ENCODE measurements around the gene C15orf39. TPM values are rescaled to one million over a fixed set of nuclear protein-coding genes. Genes with fewer than 3 reads are reported as not detected.
"Not testable (repeated sequence)": the region's sequence is repeated elsewhere in the genome, so short reads cannot be mapped to it uniquely, and the experiment has no call there.

C15orf39 gene
- polyA plus RNA-seq, 1 donor from 2014 or later: not detected

GRCh38 chr15:75219507-75219929 lies 17.8 kb downstream of the C15orf39 start:
- not testable (repeated sequence) for H3K4me3 ChIP-seq (ENCODE audit: low read length); H3K79me2 ChIP-seq (replicated peaks; ENCODE audit: insufficient read depth, low read length); H3K27ac ChIP-seq (ENCODE audit: low read length); H3K27me3 ChIP-seq (ENCODE audit: insufficient read depth, low read depth, low read length); H3K36me3 ChIP-seq (ENCODE audit: insufficient read depth, low read length); H4K20me1 ChIP-seq (ENCODE audit: insufficient read depth); H3K9ac ChIP-seq (ENCODE audit: low read length); H3K9me2 ChIP-seq (ENCODE audit: insufficient read depth, low read length); H3K4me2 ChIP-seq (ENCODE audit: low read length); H3K9me3 ChIP-seq (ENCODE audit: low read length); H3F3A ChIP-seq (ENCODE audit: insufficient read depth, low read length, poor library complexity, severe bottlenecking); H2AFZ ChIP-seq (ENCODE audit: low read depth, low read length)

GRCh38 chr15:75223688-75224087 lies 22.0 kb downstream of the C15orf39 start:
- Histone ChIP-seq H3K9ac (ENCODE audit: low read length) (no peak overlapping the region), H3K9me2 (ENCODE audit: insufficient read depth, low read length) (no peaks in the 10 kb centered on the region), H3K27ac (ENCODE audit: low read length) (no peak overlapping the region), H3K4me2 (ENCODE audit: low read length) (no peak overlapping the region), H3F3A (ENCODE audit: insufficient read depth, low read length, poor library complexity, severe bottlenecking) (no peaks in the 10 kb centered on the region), H3K79me2 (replicated peaks; ENCODE audit: insufficient read depth, low read length) (no peaks in the 10 kb centered on the region), H2AFZ (ENCODE audit: low read depth, low read length) (no peak overlapping the region), H3K4me3 (ENCODE audit: low read length) (no peak overlapping the region), H3K27me3 (ENCODE audit: insufficient read depth, low read depth, low read length) (no peaks in the 10 kb centered on the region), H4K20me1 (ENCODE audit: insufficient read depth) (no peaks in the 10 kb centered on the region), H3K36me3 (ENCODE audit: insufficient read depth, low read length) (no peaks in the 10 kb centered on the region), H3K9me3 (ENCODE audit: low read length) (no peaks in the 10 kb centered on the region)
- TF ChIP-seq EP300 (conservative IDR thresholded peaks at IDR 0.05; ENCODE audit: poor library complexity, severe bottlenecking) (no peak), RAD21 (conservative IDR thresholded peaks at IDR 0.05) (no peak), SMC3 (conservative IDR thresholded peaks at IDR 0.05; ENCODE audit: poor library complexity) (no peak), EZH2 (IDR thresholded peaks at IDR 0.05; ENCODE audit: borderline replicate concordance, insufficient read depth, low read length, poor library complexity, severe bottlenecking) (no peak), TAF1 (IDR thresholded peaks at IDR 0.05; ENCODE audit: low read depth) (no peak), REST (IDR thresholded peaks at IDR 0.05; ENCODE audit: borderline replicate concordance) (no peak), CTCF (IDR thresholded peaks at IDR 0.05; ENCODE audit: poor library complexity, severe bottlenecking) (no peak), POLR2AphosphoS5 (IDR thresholded peaks at IDR 0.05) (no peak), MXI1 (conservative IDR thresholded peaks at IDR 0.05; ENCODE audit: poor library complexity, severe bottlenecking) (no peak)

- Histone ChIP-seq H3K4me3 (ENCODE audit: low read length) (no peak overlapping the region), H2AFZ (ENCODE audit: low read depth, low read length) (no peak overlapping the region), H3F3A (ENCODE audit: insufficient read depth, low read length, poor library complexity, severe bottlenecking) (no peaks in the 10 kb centered on the region), H3K36me3 (ENCODE audit: insufficient read depth, low read length) (no peaks in the 10 kb centered on the region), H3K4me2 (ENCODE audit: low read length) (no peak overlapping the region), H3K27ac (ENCODE audit: low read length) (no peak overlapping the region), H3K9me3 (ENCODE audit: low read length) (no peaks in the 10 kb centered on the region), H3K27me3 (ENCODE audit: insufficient read depth, low read depth, low read length) (no peaks in the 10 kb centered on the region), H4K20me1 (ENCODE audit: insufficient read depth) (no peaks in the 10 kb centered on the region), H3K79me2 (replicated peaks; ENCODE audit: insufficient read depth, low read length) (no peaks in the 10 kb centered on the region), H3K9me2 (ENCODE audit: insufficient read depth, low read length) (no peaks in the 10 kb centered on the region), H3K9ac (ENCODE audit: low read length) (no peak overlapping the region)
- no peak for TF ChIP-seq REST (IDR thresholded peaks at IDR 0.05; ENCODE audit: borderline replicate concordance)
- no peak for TF ChIP-seq POLR2AphosphoS5 (IDR thresholded peaks at IDR 0.05)
- TF ChIP-seq EZH2 (IDR thresholded peaks at IDR 0.05; ENCODE audit: borderline replicate concordance, insufficient read depth, low read length, poor library complexity, severe bottlenecking): no peak
- no peak for TF ChIP-seq EP300 (conservative IDR thresholded peaks at IDR 0.05; ENCODE audit: poor library complexity, severe bottlenecking)
- no peak for TF ChIP-seq MXI1 (conservative IDR thresholded peaks at IDR 0.05; ENCODE audit: poor library complexity, severe bottlenecking)
- no peak for TF ChIP-seq SMC3 (conservative IDR thresholded peaks at IDR 0.05; ENCODE audit: poor library complexity)
- no peak for TF ChIP-seq CTCF (IDR thresholded peaks at IDR 0.05; ENCODE audit: poor library complexity, severe bottlenecking)
Observed at GRCh38 chr15:75224281-75224680, 22.6 kb downstream of the C15orf39 start.

All from neural cell (in vitro differentiated cells).